ENCODE results near the gene GUCA1C.

The GUCA1C gene

GRCh38 chr3:108907194-108907593 lies 46.5 kb downstream of the GUCA1C start:
- DNase-seq, result no peak

GRCh38 chr3:108899530-108899929 lies 54.1 kb downstream of the GUCA1C start:
- no peak for DNase-seq

GRCh38 chr3:108897883-108898282 lies 55.8 kb downstream of the GUCA1C start:
- no peak for DNase-seq

- DNase-seq, result no peak
Measured at GRCh38 chr3:108894981-108895380, 58.7 kb downstream of the GUCA1C start.

GRCh38 chr3:108891833-108892232 lies 61.8 kb downstream of the GUCA1C start:
- no peak for DNase-seq

GRCh38 chr3:108887777-108888176 lies 65.9 kb downstream of the GUCA1C start:
- no peak for DNase-seq

- no peak for DNase-seq
Measured at GRCh38 chr3:108887121-108887520, 66.6 kb downstream of the GUCA1C start.

- no peak for DNase-seq
Measured at GRCh38 chr3:108883373-108883772, 70.3 kb downstream of the GUCA1C start.

- DNase-seq, result no peak
Measured at GRCh38 chr3:108882762-108883161, 70.9 kb downstream of the GUCA1C start.

- no peak for DNase-seq
Measured at GRCh38 chr3:108879915-108880314, 73.8 kb downstream of the GUCA1C start.

- DNase-seq, result no peak
Measured at GRCh38 chr3:108877901-108878300, 75.8 kb downstream of the GUCA1C start.

GRCh38 chr3:108863799-108864135 lies 89.9 kb downstream of the GUCA1C start:
- DNase-seq, result no peak

- DNase-seq, result peak; percentile 38
Measured at GRCh38 chr3:108862865-108863798, 90.5 kb downstream of the GUCA1C start.

GRCh38 chr3:108861401-108861800 lies 92.3 kb downstream of the GUCA1C start:
- DNase-seq, result no peak
